HUES64 (cell line): ENCODE data around the gene MRPS15.
"Not testable (repeated sequence)": the region's sequence is repeated elsewhere in the genome, so short reads cannot be mapped to it uniquely, and the experiment has no call there.

Experiments
- H3K27ac ChIP-seq: 2 replicates; pipeline ENCODE4 v1.7.0; 2013; ENCODE audit warnings: low read depth, low read length, inconsistent platforms
- H3K27me3 ChIP-seq: 2 replicates; pipeline ENCODE4 v1.6.1; 2013; ENCODE audit warnings: mild to moderate bottlenecking, low read length; ENCODE audit not compliant: insufficient read depth
- H3K36me3 ChIP-seq: 2 replicates; pipeline ENCODE4 v1.6.1; 2013; ENCODE audit warnings: mild to moderate bottlenecking, low read length; ENCODE audit not compliant: insufficient read depth
- H3K4me1 ChIP-seq: 2 replicates; pipeline ENCODE4 v1.6.1; 2013; ENCODE audit warnings: mild to moderate bottlenecking, low read length, moderate library complexity; ENCODE audit not compliant: insufficient read depth
- H3K4me3 ChIP-seq: 2 replicates; pipeline ENCODE4 v1.5.1; 2013; ENCODE audit warnings: mild to moderate bottlenecking, low read length, moderate library complexity
- H3K9ac ChIP-seq: 2 replicates; pipeline ENCODE4 v1.6.1; 2013; ENCODE audit warnings: mild to moderate bottlenecking, low read depth, low read length
- H3K9me3 ChIP-seq: 2 replicates; pipeline ENCODE4 v1.6.1; 2013; ENCODE audit warnings: low read depth, low read length; ENCODE audit not compliant: insufficient read depth
- WGBS: fragments of 150-250, 120-280 bp; methylation state at CpG from one replicate; pipeline ENCODE4 v1.1.7; 2013; ENCODE audit warnings: missing lambda C conversion rate; 5-methylcytosine and 5-hydroxymethylcytosine counted together

The MRPS15 gene

GRCh38 chr1:36482724-36483388 is 18.7 kb upstream of the MRPS15 start, which contains the start of gene CSF3R:
Gene CSF3R (minus strand): TSS chr1:36482913. CDS start chr1:36479496, 3,417 bp downstream.
- H3K27me3 ChIP-seq: no peaks in the 10 kb centered on the region
- H3K9me3 ChIP-seq: no peaks in the 10 kb centered on the region
- no peaks in the 10 kb centered on the region for H3K36me3 ChIP-seq
- WGBS: 70% methylated on average over 13 of the region's 13 CpGs
- no peaks in the 10 kb centered on the region for H3K4me1 ChIP-seq
- no peak within 1 kb of the TSS for H3K27ac ChIP-seq
- H3K9ac ChIP-seq: no peak within 1 kb of the TSS
- no peak within 1 kb of the TSS for H3K4me3 ChIP-seq

GRCh38 chr1:36481771-36482723 is 17.9 kb upstream of the MRPS15 start:
- Histone ChIP-seq H3K4me3 (no peak overlapping the region), H3K9ac (no peak overlapping the region), H3K9me3 (no peaks in the 10 kb centered on the region), H3K27ac (no peak overlapping the region), H3K27me3 (no peaks in the 10 kb centered on the region), H3K36me3 (no peaks in the 10 kb centered on the region), H3K4me1 (no peaks in the 10 kb centered on the region)
- WGBS: 65% methylated on average over 25 of the region's 26 CpGs

- no peaks in the 10 kb centered on the region for H3K4me1 ChIP-seq
- no peak overlapping the region for H3K9ac ChIP-seq
- H3K4me3 ChIP-seq: no peak overlapping the region
- H3K36me3 ChIP-seq: no peaks in the 10 kb centered on the region
- WGBS: 87% methylated on average over 6 of the region's 6 CpGs
- no peaks in the 10 kb centered on the region for H3K27me3 ChIP-seq
- H3K9me3 ChIP-seq: no peaks in the 10 kb centered on the region
- H3K27ac ChIP-seq: no peak overlapping the region
Observed at GRCh38 chr1:36481091-36481490, 16.9 kb upstream of the MRPS15 start.

- H3K9me3 ChIP-seq: no peaks in the 10 kb centered on the region
- H3K4me3 ChIP-seq: no peak overlapping the region
- no peaks in the 10 kb centered on the region for H3K4me1 ChIP-seq
- 85% methylated on average over 2 of the region's 2 CpGs for WGBS
- no peak overlapping the region for H3K27ac ChIP-seq
- no peaks in the 10 kb centered on the region for H3K27me3 ChIP-seq
- H3K9ac ChIP-seq: no peak overlapping the region
- H3K36me3 ChIP-seq: no peaks in the 10 kb centered on the region
Observed at GRCh38 chr1:36480161-36480560, 16.0 kb upstream of the MRPS15 start.

- no peaks in the 10 kb centered on the region for H3K27me3 ChIP-seq
- H3K4me3 ChIP-seq: no peak overlapping the region
- H3K9me3 ChIP-seq: no peaks in the 10 kb centered on the region
- no peaks in the 10 kb centered on the region for H3K36me3 ChIP-seq
- no peak overlapping the region for H3K27ac ChIP-seq
- H3K9ac ChIP-seq: no peak overlapping the region
- 94% methylated on average over 2 of the region's 2 CpGs for WGBS
- no peaks in the 10 kb centered on the region for H3K4me1 ChIP-seq
Observed at GRCh38 chr1:36479505-36480051, 15.4 kb upstream of the MRPS15 start.

- not testable (repeated sequence) for H3K27ac ChIP-seq, H3K36me3 ChIP-seq, H3K9ac ChIP-seq, H3K27me3 ChIP-seq, H3K9me3 ChIP-seq, H3K4me1 ChIP-seq, H3K4me3 ChIP-seq
- 81% methylated on average over 13 of the region's 13 CpGs for WGBS
Observed at GRCh38 chr1:36477615-36478014, 13.4 kb upstream of the MRPS15 start.

- no peaks in the 10 kb centered on the region for H3K36me3 ChIP-seq
- H3K4me1 ChIP-seq: no peaks in the 10 kb centered on the region
- H3K4me3 ChIP-seq: no peak overlapping the region
- H3K27ac ChIP-seq: no peak overlapping the region
- H3K9me3 ChIP-seq: no peaks in the 10 kb centered on the region
- WGBS: 94% methylated on average over 5 of the region's 5 CpGs
- H3K27me3 ChIP-seq: peaks cover 4% of the 10 kb centered on the region; the same call in 1 of the 2 replicates
- no peak overlapping the region for H3K9ac ChIP-seq
Observed at GRCh38 chr1:36476945-36477344, 12.8 kb upstream of the MRPS15 start.

- Histone ChIP-seq H3K4me1 (no peaks in the 10 kb centered on the region), H3K9ac (no peak overlapping the region), H3K27ac (no peak overlapping the region), H3K36me3 (no peaks in the 10 kb centered on the region), H3K27me3 (peaks cover 4% of the 10 kb centered on the region; the same call in 1 of the 2 replicates), H3K9me3 (no peaks in the 10 kb centered on the region), H3K4me3 (no peak overlapping the region)
- WGBS: 91% methylated on average over 7 of the region's 7 CpGs
Observed at GRCh38 chr1:36475910-36476604, 11.9 kb upstream of the MRPS15 start.

- no peak overlapping the region for H3K9ac ChIP-seq
Observed at GRCh38 chr1:36475341-36475740, 11.2 kb upstream of the MRPS15 start.

GRCh38 chr1:36472656-36473055 is 8.5 kb upstream of the MRPS15 start:
- Histone ChIP-seq H3K4me1 (no peaks in the 10 kb centered on the region), H3K36me3 (no peaks in the 10 kb centered on the region), H3K9me3 (no peaks in the 10 kb centered on the region), H3K27ac (no peak overlapping the region), H3K4me3 (no peak overlapping the region), H3K9ac (no peak overlapping the region), H3K27me3 (peaks cover 22% of the 10 kb centered on the region)
- WGBS: 90% methylated on average over 6 of the region's 6 CpGs

More at GRCh38 chr1:36475341-36475740, 11.2 kb upstream of the MRPS15 start:
- no peaks in the 10 kb centered on the region for H3K4me1 ChIP-seq
- 90% methylated on average over 9 of the region's 9 CpGs for WGBS
- peaks cover 4% of the 10 kb centered on the region; the same call in 1 of the 2 replicates for H3K27me3 ChIP-seq
- no peak overlapping the region for H3K27ac ChIP-seq
- H3K4me3 ChIP-seq: no peak overlapping the region
- no peaks in the 10 kb centered on the region for H3K36me3 ChIP-seq
- H3K9me3 ChIP-seq: no peaks in the 10 kb centered on the region
